Measurements from ENCODE around the gene BCAM.
"Not testable (repeated sequence)": the region's sequence is repeated elsewhere in the genome, so short reads cannot be mapped to it uniquely, and the experiment has no call there.

BCAM gene

GRCh38 chr19:44851427-44851826, 42.5 kb downstream of the BCAM start:
- Histone ChIP-seq H3K4me1 (ENCODE audit: insufficient read depth, poor library complexity, severe bottlenecking) (no peaks in the 10 kb centered on the region), H3K9me3 (ENCODE audit: severe bottlenecking) (no peaks in the 10 kb centered on the region), H3K4me3 (ENCODE audit: severe bottlenecking) (no peak overlapping the region), H3K36me3 (ENCODE audit: low read depth) (peaks cover 4% of the 10 kb centered on the region; the same call in 1 of the 2 replicates), H3K27ac (ENCODE audit: poor library complexity, severe bottlenecking) (no peak overlapping the region), H3K27me3 (ENCODE audit: insufficient read depth, poor library complexity, severe bottlenecking) (no peaks in the 10 kb centered on the region)
- no peak for ATAC-seq (ENCODE audit: low read depth)
- TF ChIP-seq CTCF (IDR thresholded peaks at IDR 0.05; ENCODE audit: poor library complexity, severe bottlenecking): no peak
- DNase-seq (ENCODE audit: low spot score): no peak

- Histone ChIP-seq H3K36me3 (ENCODE audit: low read depth) (peaks cover 4% of the 10 kb centered on the region; the same call in 1 of the 2 replicates), H3K4me1 (ENCODE audit: insufficient read depth, poor library complexity, severe bottlenecking) (no peaks in the 10 kb centered on the region), H3K27me3 (ENCODE audit: insufficient read depth, poor library complexity, severe bottlenecking) (no peaks in the 10 kb centered on the region), H3K9me3 (ENCODE audit: severe bottlenecking) (no peaks in the 10 kb centered on the region), H3K27ac (ENCODE audit: poor library complexity, severe bottlenecking) (no peak overlapping the region), H3K4me3 (ENCODE audit: severe bottlenecking) (no peak overlapping the region)
- no peak for TF ChIP-seq CTCF (IDR thresholded peaks at IDR 0.05; ENCODE audit: poor library complexity, severe bottlenecking)
- DNase-seq (ENCODE audit: low spot score) (no peak), ATAC-seq (ENCODE audit: low read depth) (no peak)
Observed at GRCh38 chr19:44855606-44856005, 46.7 kb downstream of the BCAM start.

GRCh38 chr19:44856421-44857083, 47.6 kb downstream of the BCAM start:
- DNase-seq (ENCODE audit: low spot score) (no peak), ATAC-seq (ENCODE audit: low read depth) (no peak)
- H3K9me3 ChIP-seq (ENCODE audit: severe bottlenecking): no peaks in the 10 kb centered on the region
- H3K4me3 ChIP-seq (ENCODE audit: severe bottlenecking): no peak overlapping the region
- H3K36me3 ChIP-seq (ENCODE audit: low read depth): peaks cover 8% of the 10 kb centered on the region
- TF ChIP-seq CTCF (IDR thresholded peaks at IDR 0.05; ENCODE audit: poor library complexity, severe bottlenecking): no peak
- no peaks in the 10 kb centered on the region for H3K27me3 ChIP-seq (ENCODE audit: insufficient read depth, poor library complexity, severe bottlenecking)
- H3K4me1 ChIP-seq (ENCODE audit: insufficient read depth, poor library complexity, severe bottlenecking): no peaks in the 10 kb centered on the region
- H3K27ac ChIP-seq (ENCODE audit: poor library complexity, severe bottlenecking): no peak overlapping the region

GRCh38 chr19:44857837-44858236, 48.9 kb downstream of the BCAM start:
- Histone ChIP-seq H3K4me3 (ENCODE audit: severe bottlenecking) (no peak overlapping the region), H3K4me1 (ENCODE audit: insufficient read depth, poor library complexity, severe bottlenecking) (no peaks in the 10 kb centered on the region), H3K27ac (ENCODE audit: poor library complexity, severe bottlenecking) (no peak overlapping the region), H3K9me3 (ENCODE audit: severe bottlenecking) (no peaks in the 10 kb centered on the region), H3K27me3 (ENCODE audit: insufficient read depth, poor library complexity, severe bottlenecking) (no peaks in the 10 kb centered on the region), H3K36me3 (ENCODE audit: low read depth) (peaks cover 8% of the 10 kb centered on the region)
- ATAC-seq (ENCODE audit: low read depth) (no peak), DNase-seq (ENCODE audit: low spot score) (no peak)
- no peak for TF ChIP-seq CTCF (IDR thresholded peaks at IDR 0.05; ENCODE audit: poor library complexity, severe bottlenecking)

- H3K27ac ChIP-seq (ENCODE audit: poor library complexity, severe bottlenecking); ATAC-seq (ENCODE audit: low read depth); DNase-seq (ENCODE audit: low spot score); H3K27me3 ChIP-seq (ENCODE audit: insufficient read depth, poor library complexity, severe bottlenecking); H3K4me3 ChIP-seq (ENCODE audit: severe bottlenecking); H3K4me1 ChIP-seq (ENCODE audit: insufficient read depth, poor library complexity, severe bottlenecking); H3K9me3 ChIP-seq (ENCODE audit: severe bottlenecking): not testable (repeated sequence)
- H3K36me3 ChIP-seq (ENCODE audit: low read depth): peaks cover 14% of the 10 kb centered on the region
Observed at GRCh38 chr19:44861576-44861975, 52.7 kb downstream of the BCAM start.

Measured in RWPE2 (cell line).